GM20000 (cell line): ENCODE data around the gene GRK3.

ENCODE experiments used
- DNase-seq: peaks from one replicate; pipeline ENCODE4 v3.0.0; 2012; ENCODE audit warnings: low spot score
- CTCF ChIP-seq: IDR thresholded peaks from 2 replicates; pipeline ENCODE4 v1.5.1; 2012; ENCODE audit warnings: mild to moderate bottlenecking, control low read depth; ENCODE audit errors: extremely low read depth, missing control alignments

GRK3 gene

GRCh38 chr22:25742918-25743708, 178.6 kb downstream of the GRK3 start:
- TF ChIP-seq CTCF, result no peak
- no peak for DNase-seq

GRCh38 chr22:25744694-25745093, 180.2 kb downstream of the GRK3 start:
- TF ChIP-seq CTCF, result no peak
- DNase-seq, result no peak

GRCh38 chr22:25745341-25746011, 181.0 kb downstream of the GRK3 start:
- TF ChIP-seq CTCF, result no peak
- no peak for DNase-seq

DNA sequence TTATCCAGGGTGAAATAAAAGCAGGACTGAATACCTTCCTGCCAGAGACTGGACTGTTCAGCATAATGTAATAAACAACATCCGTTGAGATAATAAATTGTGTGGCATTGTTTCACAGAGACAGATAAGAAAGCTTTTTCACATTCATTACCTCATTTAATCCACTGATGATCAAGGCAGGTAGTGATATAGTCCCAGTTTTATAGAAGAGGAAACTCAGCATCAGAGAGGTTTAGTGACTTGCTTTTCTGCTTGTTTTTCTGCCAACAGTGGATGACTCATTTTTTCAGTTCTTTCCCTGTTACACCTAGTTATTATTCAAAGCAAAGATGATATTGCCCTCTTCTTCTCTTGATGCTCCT, 181.5 kb downstream of the GRK3 start:
- TF ChIP-seq CTCF, result no peak
- no peak for DNase-seq

- DNase-seq, result no peak
- no peak for TF ChIP-seq CTCF
Observed at GRCh38 chr22:25747245-25747944, 182.9 kb downstream of the GRK3 start.

- no peak for DNase-seq
- TF ChIP-seq CTCF, result no peak
Observed at GRCh38 chr22:25748140-25748539, 183.7 kb downstream of the GRK3 start.

DNA sequence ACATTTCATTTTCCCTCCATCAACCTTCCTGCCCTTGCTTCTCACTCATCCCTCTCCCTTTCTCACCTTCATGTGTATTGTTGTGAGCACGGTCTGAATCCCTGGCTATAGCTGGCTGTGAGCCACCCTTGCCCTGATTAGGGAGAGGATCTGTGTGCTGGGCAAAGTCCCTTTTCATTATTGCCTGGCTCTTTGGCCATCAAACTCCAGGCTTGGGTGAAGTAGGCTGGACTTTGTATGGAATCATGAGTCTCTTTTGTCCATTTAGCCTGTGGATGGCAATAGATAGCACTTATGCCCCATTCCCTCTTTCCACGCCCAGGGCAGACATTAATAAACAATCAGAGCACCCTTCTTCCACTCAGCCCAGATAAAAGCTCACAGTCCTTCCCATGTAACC, 184.2 kb downstream of the GRK3 start:
- no peak for TF ChIP-seq CTCF
- DNase-seq, result no peak
